Mesenchymal stem cell (in vitro differentiated cells and primary cell): ENCODE measurements around the gene MYEOV.

ENCODE experiments used
- DNase-seq: peaks from one replicate; pipeline ENCODE4 v3.0.0-alpha.2; 2013
- H2AFZ ChIP-seq: one replicate; pipeline ENCODE4 v1.6.1; 2013; ENCODE audit warnings: low read depth, mild to moderate bottlenecking, control low read depth, inconsistent platforms, low read length, moderate library complexity
- H2AK5ac ChIP-seq: 2 replicates; pipeline ENCODE4 v1.6.1; 2013; ENCODE audit warnings: low read length, moderate library complexity, mild to moderate bottlenecking, inconsistent platforms; ENCODE audit not compliant: severe bottlenecking
- H2BK120ac ChIP-seq: one replicate; pipeline ENCODE4 v1.6.1; 2013; ENCODE audit warnings: low read depth, mild to moderate bottlenecking, inconsistent platforms, low read length, moderate library complexity
- H2BK12ac ChIP-seq, 2 experiments: one replicate each; pipeline ENCODE4 v1.6.1; 2013; ENCODE audit warnings: inconsistent platforms in 2 of 2, low read length in 2 of 2, mild to moderate bottlenecking in 2 of 2, moderate library complexity in 2 of 2, control low read depth in 1 of 2
- H2BK15ac ChIP-seq: one replicate; pipeline ENCODE4 v1.6.1; 2013; ENCODE audit warnings: mild to moderate bottlenecking, low read depth, inconsistent platforms; ENCODE audit not compliant: poor library complexity, severe bottlenecking
- H2BK5ac ChIP-seq: 2 replicates; pipeline ENCODE4 v1.6.1; 2013; ENCODE audit warnings: low read depth, mild to moderate bottlenecking, low read length, control low read depth, inconsistent platforms; ENCODE audit not compliant: poor library complexity, severe bottlenecking
- H3K14ac ChIP-seq, 2 experiments: one replicate each; pipeline ENCODE4 v1.6.1; 2013; ENCODE audit warnings: inconsistent platforms in 2 of 2, low read length in 2 of 2, control low read depth in 1 of 2, mild to moderate bottlenecking in 1 of 2, moderate library complexity in 1 of 2
- H3K18ac ChIP-seq, 2 experiments: one replicate each; pipeline ENCODE4 v1.6.1; 2013; ENCODE audit warnings: inconsistent platforms in 2 of 2, low read length in 2 of 2, control low read depth in 1 of 2, low read depth in 1 of 2, mild to moderate bottlenecking in 1 of 2
- H3K23ac ChIP-seq, 2 experiments: one replicate each; pipeline ENCODE4 v1.6.1; 2013; ENCODE audit warnings: inconsistent platforms in 2 of 2, low read length in 2 of 2, mild to moderate bottlenecking in 2 of 2, moderate library complexity in 2 of 2, control low read depth in 1 of 2
- H3K27ac ChIP-seq: 2 replicates; pipeline ENCODE4 v1.5.1; 2013; ENCODE audit warnings: mild to moderate bottlenecking, moderate library complexity, low read length, control low read depth, inconsistent platforms; ENCODE audit not compliant: poor library complexity, severe bottlenecking
- H3K27me3 ChIP-seq, 2 experiments: 2 replicates each; pipeline versions ENCODE4 v1.6.1 to v1.7.0; 2013; ENCODE audit warnings: low read length in 2 of 2, mild to moderate bottlenecking in 2 of 2, moderate library complexity in 2 of 2, control low read depth in 1 of 2, inconsistent platforms in 1 of 2; ENCODE audit not compliant: control insufficient read depth in 1 of 2, insufficient read depth in 1 of 2
- H3K36me3 ChIP-seq, 2 experiments: 2 replicates each; pipeline versions ENCODE4 v1.6.1 to v1.7.0; 2013; ENCODE audit warnings: low read length in 2 of 2, control low read depth in 1 of 2, inconsistent platforms in 1 of 2, low read depth in 1 of 2, mild to moderate bottlenecking in 1 of 2; ENCODE audit not compliant: insufficient read depth in 2 of 2, control insufficient read depth in 1 of 2
- H3K4ac ChIP-seq, 2 experiments: one replicate each; pipeline ENCODE4 v1.6.1; 2013; ENCODE audit warnings: inconsistent platforms in 2 of 2, low read length in 2 of 2, mild to moderate bottlenecking in 2 of 2, moderate library complexity in 2 of 2, control low read depth in 1 of 2, low read depth in 1 of 2
- H3K4me1 ChIP-seq: 2 replicates; pipeline ENCODE4 v1.6.1; 2013; ENCODE audit warnings: low read depth, low read length, control low read depth; ENCODE audit not compliant: control insufficient read depth, insufficient read depth
- H3K4me2 ChIP-seq: 2 replicates; pipeline ENCODE4 v1.6.1; 2013; ENCODE audit warnings: low read length, mild to moderate bottlenecking, inconsistent platforms; ENCODE audit not compliant: poor library complexity, severe bottlenecking
- H3K4me3 ChIP-seq, 2 experiments: 2 replicates each; pipeline versions ENCODE4 v1.5.1 to v1.7.0; 2013; ENCODE audit warnings: low read length in 2 of 2, mild to moderate bottlenecking in 2 of 2, control low read depth in 1 of 2, low read depth in 1 of 2; ENCODE audit not compliant: insufficient read depth in 1 of 2
- H3K79me1 ChIP-seq: replicated peaks from 2 replicates; pipeline ENCODE4 v1.6.1; 2013; ENCODE audit warnings: mild to moderate bottlenecking, control low read depth, low read length, inconsistent platforms; ENCODE audit not compliant: poor library complexity, severe bottlenecking
- H3K9ac ChIP-seq: 2 replicates; pipeline ENCODE4 v1.7.0; 2013; ENCODE audit warnings: mild to moderate bottlenecking, low read length, moderate library complexity
- H3K9me3 ChIP-seq: 2 replicates; pipeline ENCODE4 v1.7.0; 2013; ENCODE audit warnings: mild to moderate bottlenecking, low read length; ENCODE audit not compliant: control insufficient read depth
- H4K8ac ChIP-seq: one replicate; pipeline ENCODE4 v1.6.1; 2013; ENCODE audit warnings: inconsistent platforms, mild to moderate bottlenecking, low read length, moderate library complexity
- H4K91ac ChIP-seq: one replicate; pipeline ENCODE4 v1.6.1; 2013; ENCODE audit warnings: mild to moderate bottlenecking, low read length, inconsistent platforms
- WGBS: methylation state at CpG from one replicate; pipeline ENCODE4 v1.1.7; 2013; ENCODE audit warnings: mixed read lengths; 5-methylcytosine and 5-hydroxymethylcytosine counted together

The MYEOV gene

DNA sequence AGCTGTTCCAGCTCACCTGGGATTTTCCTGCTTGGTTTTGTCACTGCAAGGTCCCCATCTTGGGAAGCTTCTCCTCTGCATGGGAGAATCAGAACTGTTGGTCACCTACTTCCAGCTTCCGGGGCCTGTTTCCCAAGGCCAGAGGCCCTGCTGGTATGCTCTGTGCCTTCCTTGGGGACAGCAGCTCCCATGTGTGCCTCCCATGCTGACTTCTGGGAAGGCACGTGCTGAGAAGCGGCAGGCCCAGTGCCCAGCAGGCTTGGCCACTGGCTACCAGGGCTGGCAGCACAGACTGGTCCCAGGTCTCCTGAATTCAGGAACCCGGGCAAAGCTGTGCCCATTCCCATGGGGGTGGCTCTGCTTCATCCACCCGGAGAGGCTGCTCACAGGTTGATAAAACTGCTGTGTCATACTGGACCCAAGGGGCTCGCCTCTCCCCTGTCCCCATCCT, 33.8 kb downstream of the MYEOV start:
- Histone ChIP-seq H3K18ac (peak overlapping the region in 1 of 2 experiments; percentile 30), H2BK15ac (no peak overlapping the region), H3K4me2 (no peak overlapping the region), H3K27ac (no peak overlapping the region), H3K27me3 (no peaks in the 10 kb centered on the region), H4K91ac (peak overlapping the region; percentile 63), H2AK5ac (peak overlapping the region; percentile 11), H3K14ac (no peak overlapping the region), H2BK12ac (peak overlapping the region in 1 of 2 experiments; percentile 57), H2BK5ac (no peak overlapping the region), H3K79me1 (no peaks in the 10 kb centered on the region), H3K9ac (no peak overlapping the region), H2BK120ac (no peak overlapping the region), H3K36me3 (peaks cover 0 to 4% of the 10 kb centered on the region in 2 experiments), H3K4me1 (no peaks in the 10 kb centered on the region), H3K9me3 (no peaks in the 10 kb centered on the region), H2AFZ (no peak overlapping the region), H3K23ac (no peak overlapping the region), H3K4me3 (no peak overlapping the region), H3K4ac (no peak overlapping the region), H4K8ac (peak overlapping the region; percentile 51)
- WGBS = 98% methylated on average over 6 of the region's 6 CpGs
- no peak for DNase-seq

GRCh38 chr11:69328231-69328630, 34.3 kb downstream of the MYEOV start:
- H2BK120ac ChIP-seq = no peak overlapping the region
- H2BK12ac ChIP-seq = no peak overlapping the region
- no peaks in the 10 kb centered on the region for H3K27me3 ChIP-seq
- no peak overlapping the region for H3K18ac ChIP-seq
- H2BK5ac ChIP-seq = no peak overlapping the region
- no peak for DNase-seq
- no peak overlapping the region for H3K4me3 ChIP-seq
- peaks cover 2% of the 10 kb centered on the region for H3K79me1 ChIP-seq
- H3K4me2 ChIP-seq = no peak overlapping the region
- WGBS = 98% methylated on average over 8 of the region's 8 CpGs
- no peaks in the 10 kb centered on the region for H3K9me3 ChIP-seq
- H3K27ac ChIP-seq = no peak overlapping the region
- no peak overlapping the region for H3K23ac ChIP-seq
- H2AFZ ChIP-seq = no peak overlapping the region
- H3K9ac ChIP-seq = no peak overlapping the region
- no peak overlapping the region for H2BK15ac ChIP-seq
- H4K8ac ChIP-seq = peak overlapping the region; percentile 51
- no peaks in the 10 kb centered on the region for H3K4me1 ChIP-seq
- H3K4ac ChIP-seq = no peak overlapping the region
- H2AK5ac ChIP-seq = no peak overlapping the region
- H4K91ac ChIP-seq = no peak overlapping the region
- H3K14ac ChIP-seq = no peak overlapping the region
- peaks cover 0 to 4% of the 10 kb centered on the region in 2 experiments for H3K36me3 ChIP-seq

GRCh38 chr11:69329581-69329980, 35.6 kb downstream of the MYEOV start:
- Histone ChIP-seq H3K18ac (no peak overlapping the region), H3K4me2 (no peak overlapping the region), H3K4me1 (no peaks in the 10 kb centered on the region), H2AK5ac (no peak overlapping the region), H3K4me3 (no peak overlapping the region), H3K4ac (no peak overlapping the region), H3K27me3 (no peaks in the 10 kb centered on the region), H3K9ac (no peak overlapping the region), H4K91ac (no peak overlapping the region), H2BK15ac (no peak overlapping the region), H3K23ac (no peak overlapping the region), H2BK120ac (no peak overlapping the region), H3K79me1 (peaks cover 4% of the 10 kb centered on the region), H2BK12ac (no peak overlapping the region), H3K36me3 (peaks cover 0 to 4% of the 10 kb centered on the region in 2 experiments), H2BK5ac (no peak overlapping the region), H2AFZ (no peak overlapping the region), H4K8ac (no peak overlapping the region), H3K14ac (no peak overlapping the region), H3K9me3 (no peaks in the 10 kb centered on the region), H3K27ac (no peak overlapping the region)
- no peak for DNase-seq
- 87% methylated on average over 2 of the region's 3 CpGs for WGBS

GRCh38 chr11:69330330-69330729, 36.4 kb downstream of the MYEOV start:
- no peak overlapping the region for H2BK120ac ChIP-seq
- H3K9ac ChIP-seq = no peak overlapping the region
- no peak overlapping the region for H2BK5ac ChIP-seq
- no peak overlapping the region for H4K8ac ChIP-seq
- WGBS = 100% methylated on average over 2 of the region's 4 CpGs
- H3K36me3 ChIP-seq = peaks cover 0 to 4% of the 10 kb centered on the region in 2 experiments
- no peak overlapping the region for H3K4me2 ChIP-seq
- H3K4me1 ChIP-seq = no peaks in the 10 kb centered on the region
- H3K27me3 ChIP-seq = no peaks in the 10 kb centered on the region
- no peak overlapping the region for H3K27ac ChIP-seq
- no peak overlapping the region for H3K18ac ChIP-seq
- H3K4me3 ChIP-seq = no peak overlapping the region
- H2AFZ ChIP-seq = no peak overlapping the region
- H3K14ac ChIP-seq = no peak overlapping the region
- no peak overlapping the region for H3K4ac ChIP-seq
- no peak overlapping the region for H3K23ac ChIP-seq
- H2BK15ac ChIP-seq = no peak overlapping the region
- H4K91ac ChIP-seq = no peak overlapping the region
- no peak for DNase-seq
- no peak overlapping the region for H2AK5ac ChIP-seq
- no peaks in the 10 kb centered on the region for H3K9me3 ChIP-seq
- peaks cover 4% of the 10 kb centered on the region for H3K79me1 ChIP-seq
- H2BK12ac ChIP-seq = no peak overlapping the region
